Neuronal stem cell (in vitro differentiated cells): Measurements from ENCODE around the gene WDR5.
"Not testable (repeated sequence)": the region's sequence is repeated elsewhere in the genome, so short reads cannot be mapped to it uniquely, and the experiment has no call there.

ENCODE experiments used
- DNase-seq: peaks from one replicate; pipeline ENCODE4 v3.0.0-alpha.2; 2013; ENCODE audit warnings: low spot score
- H2AFZ ChIP-seq: one replicate; pipeline ENCODE4 v1.6.1; 2013; ENCODE audit warnings: mild to moderate bottlenecking, low read length, inconsistent platforms
- H2AK5ac ChIP-seq: 2 replicates; pipeline ENCODE4 v1.6.1; 2013; ENCODE audit warnings: low read depth, mild to moderate bottlenecking, inconsistent platforms, low read length, moderate library complexity, mixed read lengths
- H2BK120ac ChIP-seq: 2 replicates; pipeline ENCODE4 v1.6.1; 2013; ENCODE audit warnings: low read depth, mild to moderate bottlenecking, inconsistent platforms, low read length, moderate library complexity, mixed read lengths
- H2BK12ac ChIP-seq: one replicate; pipeline ENCODE4 v1.6.1; 2013; ENCODE audit warnings: low read length, inconsistent platforms
- H2BK15ac ChIP-seq: 2 replicates; pipeline ENCODE4 v1.6.1; 2013; ENCODE audit warnings: mild to moderate bottlenecking, low read length, inconsistent platforms, mixed read lengths
- H2BK5ac ChIP-seq: one replicate; pipeline ENCODE4 v1.6.1; 2013; ENCODE audit warnings: inconsistent platforms, mild to moderate bottlenecking, low read length, moderate library complexity
- H3K14ac ChIP-seq: one replicate; pipeline ENCODE4 v1.6.1; 2013; ENCODE audit warnings: low read length, inconsistent platforms
- H3K18ac ChIP-seq: 2 replicates; pipeline ENCODE4 v1.6.1; 2013; ENCODE audit warnings: low read length, inconsistent platforms
- H3K23ac ChIP-seq: 2 replicates; pipeline ENCODE4 v1.6.1; 2013; ENCODE audit warnings: low read depth, mild to moderate bottlenecking, mixed read lengths, low read length, inconsistent platforms; ENCODE audit not compliant: poor library complexity
- H3K27ac ChIP-seq: replicated peaks from 3 replicates; pipeline ENCODE4 v1.5.1; 2013; ENCODE audit warnings: low read length, inconsistent platforms
- H3K27me3 ChIP-seq, 3 experiments: 2 replicates each; pipeline ENCODE4 v1.6.1; 2013; ENCODE audit warnings: low read length in 3 of 3, mild to moderate bottlenecking in 2 of 3, inconsistent platforms in 1 of 3, low read depth in 1 of 3, mixed read lengths in 1 of 3, moderate library complexity in 1 of 3; ENCODE audit not compliant: control insufficient read depth in 3 of 3, insufficient read depth in 3 of 3
- H3K36me3 ChIP-seq, 2 donors: replicated peaks in 1 of 2; 2 replicates each; pipeline ENCODE4 v1.6.1; 2013; ENCODE audit warnings: low read length in 2 of 2; ENCODE audit not compliant: control insufficient read depth in 2 of 2, insufficient read depth in 2 of 2
- H3K4ac ChIP-seq: 2 replicates; pipeline ENCODE4 v1.6.1; 2013; ENCODE audit warnings: inconsistent platforms, mild to moderate bottlenecking, low read length, moderate library complexity
- H3K4me1 ChIP-seq, 2 donors: 1 replicate in 1 of 2; 2 replicates in 1 of 2; pipeline ENCODE4 v1.6.1; 2013; ENCODE audit warnings: low read length in 2 of 2, low read depth in 1 of 2; ENCODE audit not compliant: control insufficient read depth in 2 of 2, insufficient read depth in 1 of 2
- H3K4me2 ChIP-seq: one replicate; pipeline ENCODE4 v1.6.1; 2013; ENCODE audit warnings: mild to moderate bottlenecking, low read length, inconsistent platforms; ENCODE audit not compliant: insufficient read depth, poor library complexity, severe bottlenecking
- H3K4me3 ChIP-seq, 2 donors: 2 replicates each; pipeline ENCODE4 v1.5.1; 2013; ENCODE audit warnings: low read length in 2 of 2, mild to moderate bottlenecking in 2 of 2, inconsistent platforms in 1 of 2, moderate library complexity in 1 of 2
- H3K79me1 ChIP-seq: one replicate; pipeline ENCODE4 v1.6.1; 2013; ENCODE audit warnings: low read depth, mild to moderate bottlenecking, inconsistent platforms, low read length, moderate library complexity
- H3K9ac ChIP-seq: one replicate; pipeline ENCODE4 v1.6.1; 2013; ENCODE audit warnings: mild to moderate bottlenecking, low read depth, low read length, inconsistent platforms; ENCODE audit not compliant: poor library complexity
- H3K9me3 ChIP-seq, 2 donors: replicated peaks in 1 of 2; 2 replicates each; pipeline versions ENCODE3 to v1.6.1; 2013; ENCODE audit warnings: low read length in 2 of 2, mild to moderate bottlenecking in 2 of 2, inconsistent platforms in 1 of 2, low read depth in 1 of 2, mixed read lengths in 1 of 2, moderate library complexity in 1 of 2; ENCODE audit not compliant: control insufficient read depth in 2 of 2, insufficient read depth in 1 of 2
- H4K8ac ChIP-seq: one replicate; pipeline ENCODE4 v1.6.1; 2013; ENCODE audit warnings: low read depth, mild to moderate bottlenecking, inconsistent platforms, low read length, moderate library complexity
- H4K91ac ChIP-seq: one replicate; pipeline ENCODE4 v1.6.1; 2013; ENCODE audit warnings: low read length, low read depth, mild to moderate bottlenecking, inconsistent platforms; ENCODE audit not compliant: poor library complexity
- WGBS, 2 donors: extraction: QIAGEN DNeasy Blood & Tissue Kit; methylation state at CpG; one replicate each; pipeline ENCODE4 v1.1.7; 2013; ENCODE audit warnings: missing lambda C conversion rate in 2 of 2, mixed read lengths in 1 of 2; ENCODE audit not compliant: insufficient read length in 2 of 2, insufficient replicate concordance in 1 of 2; ENCODE audit errors: extremely low coverage in 2 of 2; 5-methylcytosine and 5-hydroxymethylcytosine counted together

Gene WDR5

DNA sequence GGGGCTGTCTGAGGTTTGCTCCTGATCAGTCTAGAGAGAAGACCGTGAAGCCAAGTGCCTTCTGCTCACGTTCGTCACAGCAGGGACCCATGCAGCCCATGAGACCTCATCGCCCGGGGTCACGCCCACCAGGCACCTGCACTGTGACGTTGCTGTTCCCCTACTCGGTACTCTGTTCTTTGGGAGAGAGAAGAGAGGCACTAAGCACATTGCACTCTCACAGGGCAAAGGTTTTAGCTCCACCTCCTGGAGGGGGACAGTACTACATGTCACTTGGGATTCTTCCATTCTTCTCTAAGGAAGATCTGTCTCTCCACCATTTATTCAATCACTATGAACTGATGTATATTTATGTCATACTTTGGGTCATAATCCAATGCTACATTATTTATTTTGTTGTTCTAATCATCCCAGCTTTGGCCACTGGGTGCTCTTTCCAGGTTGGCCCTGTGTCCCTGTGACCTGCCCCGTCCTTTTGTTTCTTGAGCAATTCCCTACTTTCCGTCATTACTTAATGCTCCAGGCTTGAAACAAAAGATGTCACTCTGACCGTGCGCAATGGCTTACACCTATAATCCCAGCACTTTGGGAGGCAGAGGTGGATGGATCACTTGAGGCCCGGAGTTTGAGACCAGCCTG is 36.6 kb upstream of the WDR5 start:
- no peaks in the 10 kb centered on the region for H3K27me3 ChIP-seq
- no peak for DNase-seq
- no peak overlapping the region for H3K4me2 ChIP-seq
- peak overlapping the region; percentile 44 for H3K23ac ChIP-seq
- H3K9ac ChIP-seq, result no peak overlapping the region
- no peaks in the 10 kb centered on the region for H3K79me1 ChIP-seq
- no peak overlapping the region for H2BK15ac ChIP-seq
- H2BK12ac ChIP-seq, result no peak overlapping the region
- peak overlapping the region; percentile 51 for H3K18ac ChIP-seq
- no CpG with 5 or more reads among the region's 13 CpGs for WGBS, 2 donors
- H2AFZ ChIP-seq, result no peak overlapping the region
- no peaks in the 10 kb centered on the region for H3K4me1 ChIP-seq
- H2AK5ac ChIP-seq, result no peak overlapping the region
- no peak overlapping the region for H3K4ac ChIP-seq
- no peak overlapping the region for H3K14ac ChIP-seq
- no peak overlapping the region for H4K8ac ChIP-seq
- H3K36me3 ChIP-seq, result no peaks in the 10 kb centered on the region
- H3K4me3 ChIP-seq, result peak overlapping the region in 1 of 2 donors; percentile 23
- H3K27ac ChIP-seq, result no peak overlapping the region
- no peak overlapping the region for H4K91ac ChIP-seq
- no peak overlapping the region for H2BK120ac ChIP-seq
- peaks cover 7 to 8% of the 10 kb centered on the region in 2 donors for H3K9me3 ChIP-seq
- H2BK5ac ChIP-seq, result no peak overlapping the region

DNA sequence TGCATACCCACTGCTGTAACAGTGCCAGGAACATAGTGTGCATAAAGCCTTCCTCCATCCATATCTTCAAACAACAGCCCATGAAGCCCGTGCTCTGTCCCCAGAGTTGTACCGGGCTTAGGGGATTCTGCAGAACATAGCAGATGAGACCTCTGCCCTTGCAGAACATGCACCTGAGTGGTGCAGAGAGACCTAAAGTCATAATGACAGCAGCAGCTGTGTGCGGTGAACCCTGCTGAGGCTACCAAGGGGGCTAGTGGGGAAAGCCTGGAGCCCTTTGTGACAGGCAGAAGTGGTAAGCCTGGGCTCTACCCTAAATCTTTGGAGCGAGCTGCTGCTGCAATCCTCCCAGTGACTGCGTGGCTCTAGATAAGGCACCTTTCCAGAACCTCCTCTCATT is 35.8 kb upstream of the WDR5 start:
- H3K14ac ChIP-seq, result no peak overlapping the region
- H2AK5ac ChIP-seq, result no peak overlapping the region
- H4K8ac ChIP-seq, result no peak overlapping the region
- no peak overlapping the region for H2BK5ac ChIP-seq
- no peaks in the 10 kb centered on the region for H3K36me3 ChIP-seq
- H3K4me2 ChIP-seq, result no peak overlapping the region
- H2BK12ac ChIP-seq, result no peak overlapping the region
- no peak overlapping the region for H2BK120ac ChIP-seq
- peaks cover 7 to 8% of the 10 kb centered on the region in 2 donors for H3K9me3 ChIP-seq
- no peak overlapping the region for H3K23ac ChIP-seq
- H3K18ac ChIP-seq, result no peak overlapping the region
- no peak overlapping the region for H3K27ac ChIP-seq
- H3K27me3 ChIP-seq, result no peaks in the 10 kb centered on the region
- H3K4ac ChIP-seq, result no peak overlapping the region
- H4K91ac ChIP-seq, result no peak overlapping the region
- H3K4me1 ChIP-seq, result no peaks in the 10 kb centered on the region
- H3K79me1 ChIP-seq, result no peaks in the 10 kb centered on the region
- no peak overlapping the region for H2BK15ac ChIP-seq
- no peak overlapping the region for H2AFZ ChIP-seq
- H3K9ac ChIP-seq, result no peak overlapping the region
- peak overlapping the region in 1 of 2 donors; percentile 55 for H3K4me3 ChIP-seq
- WGBS, 2 donors, result no CpG with 5 or more reads among the region's 5 CpGs
- no peak for DNase-seq

DNA sequence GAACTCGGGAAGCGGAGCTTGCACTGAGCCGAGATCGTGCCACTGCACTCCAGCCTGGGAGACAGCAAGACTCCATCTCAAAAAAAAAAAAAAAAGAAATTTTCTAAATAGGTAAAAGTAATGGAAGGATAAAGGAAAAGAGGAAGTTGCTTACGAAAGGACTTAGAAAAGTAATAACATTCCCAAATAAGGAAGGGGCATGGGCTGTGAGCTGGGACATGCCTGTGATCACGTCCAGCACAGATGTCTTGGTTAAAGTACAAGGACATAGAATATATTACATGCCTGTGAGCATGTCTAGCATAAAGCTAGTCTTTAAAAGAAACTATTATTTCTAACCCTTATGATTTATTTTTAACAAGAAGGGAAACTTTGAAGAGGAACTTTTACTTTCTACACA is 34.7 kb upstream of the WDR5 start:
- not testable (repeated sequence) for H3K4me2 ChIP-seq, H3K79me1 ChIP-seq, H2BK12ac ChIP-seq, H3K23ac ChIP-seq, H4K8ac ChIP-seq, H3K14ac ChIP-seq, H3K9ac ChIP-seq, H3K36me3 ChIP-seq, H3K4me1 ChIP-seq, H2BK120ac ChIP-seq, H4K91ac ChIP-seq, DNase-seq, H2AFZ ChIP-seq, H3K18ac ChIP-seq, H3K4me3 ChIP-seq, H3K27ac ChIP-seq, H3K9me3 ChIP-seq, H2AK5ac ChIP-seq, H3K4ac ChIP-seq, H2BK5ac ChIP-seq, H2BK15ac ChIP-seq, H3K27me3 ChIP-seq
- WGBS, 2 donors, result no CpG with 5 or more reads among the region's 6 CpGs

DNA sequence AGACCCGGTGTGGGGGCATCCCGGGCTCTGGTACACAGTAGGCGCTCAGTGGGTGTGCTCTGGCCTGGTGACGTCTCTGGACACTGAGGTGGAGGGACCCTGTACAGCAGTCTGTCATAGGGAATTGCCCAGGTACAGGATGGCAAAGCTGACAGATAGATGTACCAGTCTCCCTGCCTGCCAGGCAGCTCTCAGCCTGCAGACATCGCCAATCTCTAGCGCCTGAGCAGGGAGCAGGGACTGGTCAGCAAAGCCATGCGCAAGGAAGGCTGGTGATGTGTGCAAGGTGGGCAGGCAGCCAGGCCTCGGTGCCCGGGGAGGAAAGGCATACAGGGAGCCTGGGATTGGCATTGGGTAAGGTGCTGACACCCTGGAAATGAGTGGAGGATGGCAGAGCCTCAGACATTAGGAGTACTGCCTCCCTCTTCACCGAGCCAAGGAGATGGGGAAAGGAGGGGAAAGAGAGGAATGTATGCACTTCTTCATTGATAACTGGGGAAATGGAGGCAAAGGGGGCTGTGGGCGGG is 34.2 kb upstream of the WDR5 start:
- peak overlapping the region; percentile 34 for H3K23ac ChIP-seq
- peak overlapping the region; percentile 82 for H3K14ac ChIP-seq
- H3K4me3 ChIP-seq, result peak overlapping the region in 1 of 2 donors; percentile 30
- H3K4me2 ChIP-seq, result no peak overlapping the region
- no peaks in the 10 kb centered on the region for H3K27me3 ChIP-seq
- peak overlapping the region; percentile 75 for H2BK15ac ChIP-seq
- DNase-seq, result no peak
- H3K36me3 ChIP-seq, result no peaks in the 10 kb centered on the region
- no peak overlapping the region for H2BK5ac ChIP-seq
- no peak overlapping the region for H3K27ac ChIP-seq
- H3K79me1 ChIP-seq, result no peaks in the 10 kb centered on the region
- peak overlapping the region; percentile 2 for H3K9ac ChIP-seq
- no peak overlapping the region for H2BK120ac ChIP-seq
- no peak overlapping the region for H3K4ac ChIP-seq
- H3K9me3 ChIP-seq, result peaks cover 7 to 8% of the 10 kb centered on the region in 2 donors
- peak overlapping the region; percentile 90 for H2BK12ac ChIP-seq
- H3K18ac ChIP-seq, result peak overlapping the region; percentile 52
- H2AFZ ChIP-seq, result no peak overlapping the region
- no peak overlapping the region for H4K91ac ChIP-seq
- H4K8ac ChIP-seq, result peak overlapping the region; percentile 43
- no CpG with 5 or more reads among the region's 11 CpGs for WGBS, 2 donors
- peak overlapping the region; percentile 84 for H2AK5ac ChIP-seq
- no peaks in the 10 kb centered on the region for H3K4me1 ChIP-seq
